Fibroblast of the conjunctiva (primary cell): ENCODE measurements around the gene ATF7.

ENCODE experiments used
- DNase-seq: peaks from one replicate; pipeline ENCODE4 v3.0.0-alpha.2; 2010; ENCODE audit warnings: low read depth

Gene ATF7

DNA sequence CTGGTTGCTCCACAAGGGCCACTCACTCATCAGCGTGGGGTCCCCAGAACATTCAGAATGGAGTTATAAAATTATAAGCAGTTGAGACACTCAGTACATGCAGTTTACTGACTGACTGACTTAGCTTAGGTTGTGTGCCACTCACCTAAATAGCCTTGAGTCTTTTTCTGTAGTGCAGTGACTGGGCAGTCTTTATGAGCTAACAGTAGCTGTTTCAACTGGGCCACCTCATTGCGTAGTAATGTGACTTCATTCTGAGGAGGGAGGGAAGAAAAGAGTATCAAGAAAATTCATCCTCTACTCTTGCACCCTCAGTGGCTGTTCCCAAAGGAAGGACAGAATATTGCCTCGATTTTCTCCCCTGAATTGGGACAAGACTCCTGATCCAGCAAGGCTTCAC lies 103.1 kb downstream of the ATF7 start:
- DNase-seq, result no peak

DNA sequence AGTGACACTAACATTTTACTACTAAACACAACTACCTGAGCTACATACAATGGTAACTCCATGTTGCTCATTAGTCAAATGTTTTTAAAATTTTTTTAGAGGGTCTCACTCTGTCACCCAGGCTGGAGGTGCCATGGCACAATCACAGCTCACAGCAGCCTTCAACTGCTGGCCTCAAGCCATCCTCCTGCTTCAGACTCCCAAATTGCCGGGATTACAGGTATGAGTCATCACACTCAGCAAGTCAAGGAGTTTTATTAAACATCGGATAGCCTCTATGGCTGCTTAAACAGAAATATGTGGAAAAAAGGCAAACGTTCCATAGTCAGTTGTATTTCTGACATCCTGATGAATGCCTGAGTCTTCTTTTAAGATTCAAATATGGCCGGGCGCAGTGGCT lies 107.8 kb downstream of the ATF7 start:
- no peak for DNase-seq

DNA sequence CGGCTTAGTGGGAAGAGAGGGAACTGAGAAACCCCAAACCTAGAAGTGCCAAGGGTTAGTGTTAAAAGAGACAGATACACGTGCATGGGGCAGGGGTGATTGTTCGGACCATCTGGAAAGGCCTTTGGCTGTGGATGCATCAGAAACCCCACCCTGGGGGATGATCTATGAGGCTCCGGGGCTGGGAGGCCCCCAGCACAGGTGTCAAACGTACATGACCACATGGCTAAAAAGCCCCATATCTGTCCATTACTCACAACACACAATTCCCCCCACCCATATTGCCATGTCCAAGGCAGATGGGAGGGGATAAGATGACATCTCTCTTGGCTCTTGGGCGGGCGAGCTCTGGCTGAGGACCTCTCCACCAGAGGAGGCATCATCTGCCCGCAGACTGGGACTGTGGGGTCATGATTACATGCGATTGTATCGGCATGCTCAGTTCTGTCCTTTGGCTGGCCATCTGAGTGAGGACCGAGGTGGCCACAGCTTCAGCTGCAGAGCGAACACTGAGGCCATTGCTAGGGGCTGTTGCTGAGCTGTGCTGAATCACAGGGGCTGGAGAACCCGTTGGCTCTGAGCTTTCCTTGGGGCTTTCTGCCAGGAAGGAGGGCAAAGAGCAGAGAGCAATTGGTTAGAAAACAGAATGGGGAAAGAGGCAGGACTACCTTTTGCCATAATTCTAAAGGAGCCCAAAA lies 109.3 kb downstream of the ATF7 start:
- DNase-seq, result no peak

DNA sequence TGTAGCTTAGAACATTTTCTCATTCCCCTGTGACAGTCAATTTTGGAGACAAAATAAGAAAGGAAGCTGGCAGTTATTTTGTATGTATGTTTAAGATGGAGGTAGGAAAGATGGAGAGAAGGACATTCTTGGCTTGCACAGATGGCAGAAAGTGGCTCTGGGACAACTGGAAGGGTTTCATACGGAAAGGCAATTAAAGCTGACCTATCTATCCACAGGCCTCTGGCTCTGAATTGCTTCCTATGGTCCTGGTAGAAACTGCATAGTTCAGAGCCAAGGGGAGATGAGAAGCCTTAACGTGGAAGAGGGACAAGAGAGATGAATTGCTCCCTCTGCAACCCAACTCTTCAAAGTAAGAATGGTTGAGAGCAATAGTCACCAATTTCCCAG lies 110.9 kb downstream of the ATF7 start:
- no peak for DNase-seq

DNA sequence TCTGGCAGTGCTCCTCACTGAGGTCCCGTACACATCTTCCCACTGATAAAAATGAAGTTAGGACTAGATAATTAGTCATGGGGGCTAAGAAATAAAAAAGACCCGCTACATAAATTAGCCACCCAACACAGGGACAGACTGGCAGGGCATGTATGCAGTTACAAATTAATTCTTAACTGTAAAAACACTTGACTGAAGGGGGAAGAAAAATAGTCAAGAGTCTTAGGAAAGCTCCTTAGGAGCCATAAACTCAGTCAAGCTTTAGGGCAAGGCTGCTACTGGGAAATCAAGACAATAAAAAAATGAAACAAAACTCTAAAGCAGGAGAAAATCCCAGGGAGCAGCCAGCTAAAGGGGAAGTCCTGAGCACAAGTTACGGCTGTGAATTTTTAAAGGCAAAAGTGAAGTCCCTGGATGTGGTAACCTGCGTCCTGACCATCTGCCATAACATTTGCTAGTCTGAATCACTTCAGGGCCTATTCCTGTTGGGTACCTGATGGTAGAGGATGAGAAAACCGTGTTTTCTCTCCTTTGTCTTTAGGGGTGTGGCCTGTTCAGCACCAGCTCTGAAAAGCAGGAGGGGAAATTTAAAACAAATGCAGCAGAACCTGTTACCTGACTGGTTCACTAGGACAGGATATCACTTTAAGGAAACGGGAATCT lies 111.4 kb downstream of the ATF7 start:
- no peak for DNase-seq

DNA sequence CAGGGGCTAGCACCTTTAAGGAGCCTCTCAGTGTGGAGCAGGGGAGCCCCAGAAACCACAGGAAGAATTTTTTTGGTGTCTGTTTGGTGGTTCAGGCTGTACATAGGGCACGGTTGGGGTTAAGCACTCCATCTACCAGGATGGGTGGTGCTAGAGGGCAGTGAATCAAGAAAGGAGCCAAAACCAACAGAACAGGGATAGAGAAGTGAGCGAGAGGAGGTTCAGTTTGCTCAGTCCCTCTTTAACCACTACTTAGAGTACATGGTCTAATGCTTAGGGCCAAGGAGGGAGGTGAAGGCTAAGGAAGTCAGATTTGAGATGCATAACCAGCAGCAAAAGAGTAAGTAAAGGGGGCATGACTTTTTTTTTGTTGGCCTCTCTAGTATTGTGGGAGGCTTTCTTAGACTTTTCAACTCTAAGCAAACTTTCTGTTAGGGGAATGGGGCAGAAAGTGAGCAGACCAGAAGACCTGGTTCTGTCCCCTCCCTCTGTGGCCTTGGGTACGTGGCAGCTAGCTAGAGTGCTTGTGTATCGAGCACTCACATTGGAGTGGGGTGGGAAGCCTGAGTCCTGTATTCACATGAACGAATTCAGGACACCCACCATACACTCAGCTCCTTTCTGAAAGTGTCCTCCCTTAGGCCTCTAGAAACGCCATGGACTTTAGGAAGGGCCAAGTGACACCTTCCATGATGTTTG lies 112.3 kb downstream of the ATF7 start:
- no peak for DNase-seq

DNA sequence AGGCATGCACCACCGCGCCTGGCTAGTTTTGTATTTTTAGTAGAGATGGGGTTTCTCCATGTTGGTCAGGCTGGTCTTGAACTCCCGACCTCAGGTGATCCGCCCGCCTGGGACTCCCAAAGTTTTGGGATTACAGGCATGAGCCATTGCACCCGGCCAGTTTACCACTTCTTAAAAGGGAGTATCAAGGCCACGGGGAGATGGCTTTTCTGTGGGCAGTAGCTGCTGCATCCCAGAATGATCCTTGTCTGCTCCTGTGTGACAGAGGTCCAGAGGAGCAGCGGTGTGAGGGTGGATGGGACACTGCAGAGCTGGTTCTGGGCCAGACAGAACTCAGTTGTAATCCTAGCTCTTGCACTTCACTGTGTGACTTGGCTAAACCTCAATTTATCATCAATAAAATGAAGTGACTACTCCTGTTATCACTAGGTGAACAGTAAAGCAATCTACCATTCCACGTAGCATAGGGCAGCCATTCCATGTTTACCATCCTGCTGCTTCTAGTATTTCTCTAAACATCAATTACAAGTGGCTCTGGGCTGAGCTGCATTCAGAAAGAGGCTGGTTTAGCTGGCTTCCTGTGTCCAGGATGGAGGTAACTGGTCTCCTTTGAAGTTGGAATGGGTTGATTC lies 115.9 kb downstream of the ATF7 start:
- DNase-seq, result no peak

DNA sequence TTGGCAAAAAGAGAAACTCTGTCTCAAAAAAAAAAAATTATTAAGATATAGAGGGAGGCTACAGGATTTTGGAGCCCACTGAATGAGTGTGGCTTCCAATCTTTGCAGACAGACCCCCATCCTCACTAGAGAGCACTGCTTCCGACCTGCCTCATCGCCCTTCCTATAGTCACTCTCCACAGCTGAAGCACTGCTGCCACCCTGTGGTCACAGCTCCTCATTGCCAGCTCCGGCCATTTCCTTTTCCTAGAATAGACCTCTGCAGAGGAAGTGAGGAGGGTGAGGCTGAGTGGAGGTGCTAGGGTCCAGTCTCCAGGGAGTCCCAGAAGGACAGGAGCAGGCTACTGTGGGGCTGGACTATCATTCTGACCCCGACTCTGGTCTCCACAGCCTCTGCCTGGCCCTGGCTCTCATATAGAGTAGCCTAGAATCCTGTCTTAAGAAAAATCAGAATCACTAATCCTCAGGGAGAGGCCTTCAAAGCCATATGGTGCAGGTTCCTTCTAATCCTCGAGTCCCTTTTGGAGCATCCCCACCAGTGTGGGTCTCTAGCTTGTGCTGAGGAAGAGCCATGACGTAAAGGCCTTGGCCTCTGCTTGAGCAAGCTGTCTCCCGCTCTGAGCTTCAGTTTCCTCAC lies 117.5 kb downstream of the ATF7 start:
- peak; percentile 55 for DNase-seq

DNA sequence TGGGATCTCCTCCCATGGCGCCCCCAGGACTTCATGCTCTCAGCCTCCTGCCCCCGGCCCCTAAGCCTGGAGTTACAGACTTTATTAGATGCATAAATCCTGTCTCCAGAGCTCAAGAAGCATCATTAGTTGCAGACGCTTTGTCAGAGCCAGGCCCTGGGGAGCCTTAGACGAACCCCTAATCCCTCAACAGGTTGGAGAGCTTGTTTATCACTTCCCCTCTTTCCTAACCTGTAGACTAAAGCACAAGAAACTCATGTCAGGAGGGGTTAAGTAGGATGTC lies 118.6 kb downstream of the ATF7 start:
- no peak for DNase-seq

DNA sequence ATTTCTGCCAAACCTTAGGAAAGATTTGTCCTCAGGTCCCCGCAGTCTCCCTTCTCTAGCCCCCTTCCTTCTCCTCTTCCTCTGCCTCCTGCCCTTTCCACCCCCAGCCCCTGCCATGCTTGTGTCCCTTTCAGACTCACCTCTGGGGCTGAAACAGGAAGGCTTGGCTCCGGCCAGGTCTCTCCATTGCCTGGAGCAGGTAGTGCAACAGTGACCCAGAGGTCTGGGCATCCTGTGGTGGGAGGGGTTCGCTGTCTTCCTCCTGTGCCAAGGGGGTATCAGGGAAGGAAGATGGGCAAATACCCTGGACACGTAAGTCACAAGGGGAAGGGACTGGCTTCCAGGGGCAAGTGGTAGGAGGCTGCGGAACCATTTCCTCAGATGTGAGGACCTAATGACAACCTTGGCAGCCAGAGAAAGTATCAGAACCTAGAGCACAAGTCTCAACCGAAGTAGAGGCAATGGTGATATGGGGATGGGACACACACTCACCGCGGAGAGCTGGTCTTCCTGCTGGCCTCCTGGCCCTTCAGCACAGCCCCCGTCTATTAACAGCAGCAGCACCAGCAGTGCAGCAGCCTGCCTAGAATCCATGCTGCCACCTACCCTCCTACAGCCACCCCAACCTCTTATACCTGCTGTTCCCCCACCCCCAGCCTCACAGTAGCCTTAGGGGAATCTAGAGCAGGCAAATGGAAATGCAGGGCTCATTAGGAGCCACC lies 119.1 kb downstream of the ATF7 start, which contains the start of gene NPFF:
NPFF (minus strand) TSS at position 604 of the 722 bp plus-strand sequence; CDS start at position 594, 10 bp downstream.
- no peak for DNase-seq

DNA sequence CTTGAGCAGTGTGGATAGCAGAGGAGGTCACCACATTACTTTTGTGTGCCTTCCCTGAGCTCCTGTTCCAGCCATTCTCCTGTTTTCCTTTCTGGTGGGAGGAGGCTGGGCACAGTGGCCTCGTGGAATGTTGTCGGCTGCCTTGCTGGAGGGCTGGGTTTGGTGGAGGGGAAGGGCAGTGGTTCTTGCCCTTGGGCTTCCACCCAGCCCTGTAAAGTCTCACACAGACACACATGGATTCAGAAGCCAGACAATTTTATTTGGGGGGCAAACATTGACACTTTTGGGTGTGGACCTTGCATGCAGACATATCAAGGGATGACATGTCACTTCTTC lies 119.8 kb downstream of the ATF7 start:
- DNase-seq, result no peak

DNA sequence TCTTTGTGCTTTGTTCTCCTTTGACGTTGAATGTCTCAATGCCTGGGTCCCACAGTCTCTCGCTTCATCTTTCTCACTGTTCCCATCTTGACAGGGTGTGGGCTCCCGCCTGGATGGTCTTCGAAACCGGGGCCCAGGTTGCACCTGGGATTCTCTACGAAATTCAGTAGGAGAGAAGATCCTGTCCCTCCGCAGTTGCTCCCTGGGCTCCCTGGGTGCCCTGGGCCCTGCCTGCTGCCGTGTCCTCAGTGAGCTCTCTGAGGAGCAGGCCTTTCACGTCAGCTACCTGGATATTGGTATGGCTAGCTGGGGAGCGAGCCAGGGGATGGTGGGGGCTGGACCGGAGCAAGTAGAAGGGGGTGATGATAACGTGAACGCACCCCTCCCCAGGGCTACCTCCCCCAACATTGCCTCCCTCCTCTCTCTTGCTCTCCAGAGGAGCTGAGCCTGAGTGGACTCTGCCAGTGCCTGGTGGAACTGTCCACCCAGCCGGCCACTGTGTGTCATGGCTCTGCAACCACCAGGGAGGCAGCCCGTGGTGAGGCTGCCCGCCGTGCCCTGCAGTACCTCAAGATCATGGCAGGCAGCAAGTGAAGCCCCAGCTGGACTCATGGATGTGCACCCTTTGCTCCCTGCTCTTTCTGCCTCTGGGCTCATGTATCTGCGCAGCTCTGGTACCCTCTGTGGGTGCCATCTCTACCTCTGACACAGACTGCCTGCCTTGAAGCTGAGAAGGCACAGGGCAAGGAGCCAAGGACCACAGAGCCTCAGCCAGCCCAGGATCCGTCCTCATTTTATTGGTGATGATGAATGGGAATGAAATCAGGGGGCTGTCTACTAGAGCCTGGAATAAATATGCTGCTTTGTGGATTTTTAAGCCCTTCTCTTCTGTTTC lies 120.4 kb downstream of the ATF7 start:
- DNase-seq, result no peak

DNA sequence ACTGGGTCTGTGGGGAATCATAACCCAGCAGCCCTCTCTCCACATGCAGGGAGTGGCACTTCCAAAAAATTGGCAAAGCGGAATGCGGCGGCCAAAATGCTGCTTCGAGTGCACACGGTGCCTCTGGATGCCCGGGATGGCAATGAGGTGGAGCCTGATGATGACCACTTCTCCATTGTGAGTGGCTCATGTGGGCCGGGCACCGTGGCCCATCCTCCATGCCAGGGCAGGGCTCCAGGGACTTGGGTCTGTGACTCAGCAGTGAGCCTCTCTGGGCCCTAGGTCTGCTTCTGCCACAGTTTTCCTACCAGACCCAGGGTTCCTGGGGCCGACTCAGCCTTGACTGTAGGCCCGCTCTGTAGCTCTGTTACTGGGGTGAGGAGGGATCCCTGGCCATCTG lies 121.1 kb downstream of the ATF7 start:
- no peak for DNase-seq

DNA sequence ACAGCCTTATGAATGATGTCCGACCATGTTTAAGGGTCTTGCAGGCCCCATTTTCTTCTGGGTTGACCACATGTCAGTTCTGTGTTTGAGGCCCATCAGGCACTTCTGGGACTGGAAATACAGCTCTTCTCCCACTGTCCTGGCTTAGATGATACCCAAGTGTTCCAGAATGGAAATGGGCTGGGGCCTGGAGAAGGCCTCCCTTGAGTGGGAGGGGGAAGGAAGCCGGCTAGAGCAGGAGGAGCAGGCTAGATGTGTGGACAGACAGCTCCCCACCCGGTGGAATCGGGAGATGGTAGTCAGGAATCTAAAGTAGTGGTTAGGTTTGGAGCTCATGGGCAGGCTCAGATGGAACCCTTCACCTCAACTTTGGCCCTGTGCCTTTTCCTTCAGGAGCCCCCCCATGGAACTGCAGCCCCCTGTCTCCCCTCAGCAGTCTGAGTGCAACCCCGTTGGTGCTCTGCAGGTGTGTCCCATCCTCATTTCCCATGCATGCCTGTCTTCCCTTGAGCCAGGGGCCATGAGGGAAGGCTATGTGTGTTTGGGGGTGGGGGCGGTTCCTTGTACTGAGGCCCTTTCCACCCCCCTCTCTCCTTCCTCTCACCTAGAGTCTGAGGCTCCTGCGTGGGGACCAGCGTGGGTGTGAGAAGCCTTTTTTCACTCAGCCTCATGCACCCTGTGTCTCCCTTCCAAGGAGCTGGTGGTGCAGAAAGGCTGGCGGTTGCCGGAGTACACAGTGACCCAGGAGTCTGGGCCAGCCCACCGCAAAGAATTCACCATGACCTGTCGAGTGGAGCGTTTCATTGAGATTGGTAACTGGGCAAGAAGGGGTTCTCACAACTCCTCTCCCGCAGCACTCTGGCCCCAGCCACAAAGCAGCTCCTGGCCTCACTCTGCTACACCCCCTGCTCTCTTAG lies 121.9 kb downstream of the ATF7 start:
- DNase-seq, result no peak

DNA sequence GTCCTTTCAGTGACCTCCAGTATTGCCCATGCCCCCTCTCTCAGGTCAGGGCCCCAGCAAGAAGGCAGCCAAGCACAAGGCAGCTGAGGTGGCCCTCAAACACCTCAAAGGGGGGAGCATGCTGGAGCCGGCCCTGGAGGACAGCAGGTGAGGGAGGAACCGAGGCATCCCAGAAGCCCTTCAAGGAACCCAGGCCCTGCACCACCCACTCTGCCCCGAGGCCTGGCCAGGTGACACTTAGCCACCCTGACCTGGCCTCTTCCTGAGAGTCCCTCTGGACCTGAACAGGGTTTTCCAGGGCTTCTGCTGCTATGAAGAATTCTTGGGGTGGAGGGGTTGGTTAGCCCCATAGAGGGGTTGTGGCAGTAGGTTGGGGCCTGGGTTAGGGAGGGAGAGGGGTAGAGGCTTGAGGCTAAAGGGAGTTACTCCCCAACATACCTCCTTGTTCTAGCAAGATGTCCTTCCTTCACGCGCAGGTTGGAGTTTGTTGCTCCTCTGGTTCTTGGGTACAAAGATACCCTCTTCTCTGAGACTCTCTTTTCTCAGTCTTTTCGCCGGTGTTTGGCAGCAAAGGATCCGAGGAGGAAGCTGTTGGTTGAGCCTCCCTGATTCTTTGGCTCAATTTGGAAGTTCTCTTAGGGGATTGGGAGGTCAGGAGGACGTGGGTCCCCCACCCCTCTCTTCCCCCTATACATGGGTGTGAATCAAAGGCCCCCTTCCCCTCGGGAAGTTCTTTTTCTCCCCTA lies 123.0 kb downstream of the ATF7 start:
- DNase-seq, result no peak

DNA sequence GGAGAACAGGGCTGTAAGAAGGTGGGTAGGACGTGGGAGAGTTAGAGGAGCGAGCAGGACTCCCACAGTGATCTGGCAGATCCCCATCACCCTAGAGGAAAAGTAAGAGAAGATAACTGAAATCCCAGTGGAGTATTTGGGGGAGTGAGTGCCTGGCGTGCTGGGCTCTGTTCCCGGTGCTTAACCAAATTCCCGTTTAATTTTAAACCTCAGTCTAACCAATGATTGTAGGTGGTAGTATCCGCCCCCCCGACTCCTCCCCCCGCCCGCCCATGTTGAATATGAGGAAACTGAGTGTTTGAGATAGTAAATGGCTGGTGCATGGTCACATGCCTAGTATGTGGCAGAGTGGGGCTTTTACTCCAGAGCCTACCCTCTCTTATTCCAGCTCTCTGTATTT lies 123.9 kb downstream of the ATF7 start:
- no peak for DNase-seq

DNA sequence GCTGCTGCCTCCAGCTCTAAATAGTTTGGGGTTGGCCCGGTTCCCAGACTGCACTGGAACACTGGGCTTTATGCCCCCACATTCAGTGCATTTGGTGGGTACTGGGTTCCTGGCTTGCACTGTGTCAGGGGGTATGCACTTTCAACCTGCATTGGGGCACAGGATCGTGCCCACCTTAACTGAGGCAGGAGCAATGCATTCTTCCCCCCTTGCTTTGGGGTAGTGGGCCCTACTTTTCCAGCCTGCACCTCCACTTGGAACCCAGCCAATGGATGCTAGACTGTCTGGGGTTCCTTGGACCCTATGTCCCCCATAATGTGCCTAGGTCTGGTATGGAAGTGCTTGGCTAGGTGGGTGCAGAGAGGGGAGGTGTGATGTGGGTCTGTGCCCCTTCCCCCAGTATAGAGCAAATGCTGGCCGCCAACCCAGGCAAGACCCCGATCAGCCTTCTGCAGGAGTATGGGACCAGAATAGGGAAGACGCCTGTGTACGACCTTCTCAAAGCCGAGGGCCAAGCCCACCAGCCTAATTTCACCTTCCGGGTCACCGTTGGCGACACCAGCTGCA lies 124.5 kb downstream of the ATF7 start:
- no peak for DNase-seq

DNA sequence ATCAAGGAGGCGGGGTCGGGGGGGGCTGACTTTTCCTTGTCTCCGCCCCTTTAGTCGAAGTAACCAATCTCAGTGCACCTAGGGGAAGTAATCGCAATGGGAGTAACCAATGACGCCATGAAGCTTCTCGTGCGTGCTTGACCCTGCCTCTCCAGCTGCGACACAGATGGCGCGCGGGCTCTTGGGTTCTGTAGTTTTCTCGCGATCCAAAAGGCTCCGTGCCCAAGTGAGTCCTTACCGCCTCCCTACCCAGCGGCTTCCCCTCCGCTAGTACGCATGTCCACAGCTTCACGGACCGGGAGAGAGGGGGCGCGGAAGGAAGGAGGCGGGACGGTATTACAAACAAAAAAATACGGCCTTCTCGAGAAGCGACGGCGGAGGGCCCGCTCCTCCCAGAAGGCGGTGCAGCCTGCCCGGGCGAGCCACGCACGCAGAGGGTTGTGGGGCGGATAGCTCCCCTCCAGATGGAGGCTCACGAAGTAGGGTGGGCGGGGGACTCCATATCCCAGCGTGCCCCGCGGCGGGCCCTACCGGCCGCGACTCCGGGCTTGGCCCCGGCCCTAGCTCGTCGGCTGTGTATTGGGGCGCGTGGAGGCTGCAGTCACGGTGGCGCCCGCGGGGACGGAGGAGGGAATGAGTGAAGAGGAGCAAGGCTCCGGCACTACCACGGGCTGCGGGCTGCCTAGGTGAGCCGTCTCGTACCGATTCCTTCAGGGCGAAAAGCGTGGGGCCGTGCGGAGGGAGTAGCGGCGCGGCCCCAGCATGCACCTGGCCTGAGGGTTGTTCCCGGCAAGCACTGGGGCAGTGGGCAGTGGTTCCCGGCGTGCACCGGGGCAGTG lies 125.2 kb downstream of the ATF7 start, which contains the start of gene TARBP2:
TARBP2 (plus strand) TSS at position 508 of the 839 bp plus-strand sequence; CDS start at position 634, 126 bp downstream.
- peak; percentile 100 for DNase-seq
